ENCODE data around the gene TOGARAM2. TPM values are rescaled to one million over a fixed set of nuclear protein-coding genes. Genes with fewer than 3 reads are reported as not detected.

The TOGARAM2 gene
- total RNA-seq, 1 donor from 2014 or later: not detected

- H3K9me3 Mint-ChIP-seq (ENCODE audit: unreplicated experiment): peaks cover 13% of the 10 kb centered on the region
- no peak for DNase-seq
- no peak overlapping the region for H3K4me3 Mint-ChIP-seq (ENCODE audit: unreplicated experiment)
- no peak for TF ChIP-seq CTCF (IDR thresholded peaks at IDR 0.05; ENCODE audit: partially characterized antibody, unreplicated experiment)
- H3K27me3 Mint-ChIP-seq (ENCODE audit: unreplicated experiment): peaks cover 11% of the 10 kb centered on the region
- no peaks in the 10 kb centered on the region for H3K4me1 Mint-ChIP-seq (ENCODE audit: low read depth, unreplicated experiment)
- H3K36me3 Mint-ChIP-seq (ENCODE audit: unreplicated experiment): no peaks in the 10 kb centered on the region
- no peak overlapping the region for H3K27ac Mint-ChIP-seq (ENCODE audit: unreplicated experiment)
Observed at GRCh38 chr2:29011418-29012060, 30.4 kb downstream of the TOGARAM2 start.

- Mint-ChIP-seq H3K4me3 (ENCODE audit: unreplicated experiment) (no peak overlapping the region), H3K4me1 (ENCODE audit: low read depth, unreplicated experiment) (no peaks in the 10 kb centered on the region), H3K27me3 (ENCODE audit: unreplicated experiment) (peaks cover 11% of the 10 kb centered on the region), H3K36me3 (ENCODE audit: unreplicated experiment) (no peaks in the 10 kb centered on the region), H3K9me3 (ENCODE audit: unreplicated experiment) (peaks cover 15% of the 10 kb centered on the region), H3K27ac (ENCODE audit: unreplicated experiment) (no peak overlapping the region)
- TF ChIP-seq CTCF (IDR thresholded peaks at IDR 0.05; ENCODE audit: partially characterized antibody, unreplicated experiment): no peak
- no peak for DNase-seq
Observed at GRCh38 chr2:29012211-29012681, 31.1 kb downstream of the TOGARAM2 start.

- H3K4me1 Mint-ChIP-seq (ENCODE audit: low read depth, unreplicated experiment): no peaks in the 10 kb centered on the region
- TF ChIP-seq CTCF (IDR thresholded peaks at IDR 0.05; ENCODE audit: partially characterized antibody, unreplicated experiment): no peak
- no peaks in the 10 kb centered on the region for H3K36me3 Mint-ChIP-seq (ENCODE audit: unreplicated experiment)
- peaks cover 15% of the 10 kb centered on the region for H3K9me3 Mint-ChIP-seq (ENCODE audit: unreplicated experiment)
- no peak overlapping the region for H3K27ac Mint-ChIP-seq (ENCODE audit: unreplicated experiment)
- peaks cover 11% of the 10 kb centered on the region for H3K27me3 Mint-ChIP-seq (ENCODE audit: unreplicated experiment)
- no peak overlapping the region for H3K4me3 Mint-ChIP-seq (ENCODE audit: unreplicated experiment)
- DNase-seq: no peak
Observed at GRCh38 chr2:29013057-29013780, 32.1 kb downstream of the TOGARAM2 start.

- H3K4me1 Mint-ChIP-seq (ENCODE audit: low read depth, unreplicated experiment): no peaks in the 10 kb centered on the region
- H3K27ac Mint-ChIP-seq (ENCODE audit: unreplicated experiment): no peak overlapping the region
- no peak for DNase-seq
- no peak overlapping the region for H3K4me3 Mint-ChIP-seq (ENCODE audit: unreplicated experiment)
- H3K9me3 Mint-ChIP-seq (ENCODE audit: unreplicated experiment): peaks cover 15% of the 10 kb centered on the region
- no peak for TF ChIP-seq CTCF (IDR thresholded peaks at IDR 0.05; ENCODE audit: partially characterized antibody, unreplicated experiment)
- H3K27me3 Mint-ChIP-seq (ENCODE audit: unreplicated experiment): peaks cover 7% of the 10 kb centered on the region
- no peaks in the 10 kb centered on the region for H3K36me3 Mint-ChIP-seq (ENCODE audit: unreplicated experiment)
Observed at GRCh38 chr2:29014331-29014730, 33.2 kb downstream of the TOGARAM2 start.

Data from glutamatergic neuron (in vitro differentiated cells).